GM18507 (cell line): ENCODE results near the gene PADI6.
"Not testable (repeated sequence)": the region's sequence is repeated elsewhere in the genome, so short reads cannot be mapped to it uniquely, and the experiment has no call there.

ENCODE experiments used
- DNase-seq: peaks from one replicate; pipeline ENCODE4 v3.0.0; 2011; ENCODE audit warnings: low read depth; ENCODE audit not compliant: insufficient read length; ENCODE audit errors: extremely low spot score
- FAIRE-seq: peaks from 2 replicates; lab custom pipeline; 2011; peaks lifted over from hg19 to GRCh38; lab: Jason Lieb, UNC

The PADI6 gene

GRCh38 chr1:17371896-17372295, at the start of gene PADI6:
Gene PADI6 (plus strand): TSS chr1:17372196. CDS start chr1:17372246, 50 bp downstream.
- no peak for DNase-seq
- no peak for FAIRE-seq

GRCh38 chr1:17328855-17329254, 43.1 kb upstream of the PADI6 start:
- DNase-seq (no peak), FAIRE-seq (no peak)

- no peak for FAIRE-seq
- DNase-seq = no peak
Measured at GRCh38 chr1:17329610-17330009, 42.4 kb upstream of the PADI6 start.

GRCh38 chr1:17330856-17331255, 41.1 kb upstream of the PADI6 start:
- FAIRE-seq = no peak
- DNase-seq = no peak

- FAIRE-seq (no peak), DNase-seq (no peak)
Measured at GRCh38 chr1:17333081-17333480, 38.9 kb upstream of the PADI6 start.

GRCh38 chr1:17335821-17336710, 35.9 kb upstream of the PADI6 start:
- FAIRE-seq = peak; percentile 72
- peak; percentile 23 for DNase-seq

- DNase-seq (no peak), FAIRE-seq (no peak)
Measured at GRCh38 chr1:17338706-17339493, 33.1 kb upstream of the PADI6 start.

- DNase-seq (no peak), FAIRE-seq (no peak)
Measured at GRCh38 chr1:17339521-17339920, 32.5 kb upstream of the PADI6 start.

- DNase-seq = no peak
- FAIRE-seq = no peak
Measured at GRCh38 chr1:17340358-17340757, 31.6 kb upstream of the PADI6 start.

GRCh38 chr1:17342014-17342441, 30.0 kb upstream of the PADI6 start:
- DNase-seq (no peak), FAIRE-seq (no peak)

- DNase-seq, FAIRE-seq: not testable (repeated sequence)
Measured at GRCh38 chr1:17345506-17345905, 26.5 kb upstream of the PADI6 start.

GRCh38 chr1:17346046-17346789, 25.8 kb upstream of the PADI6 start:
- FAIRE-seq (no peak), DNase-seq (no peak)

- FAIRE-seq (no peak), DNase-seq (no peak)
Measured at GRCh38 chr1:17347769-17348592, 24.0 kb upstream of the PADI6 start.

GRCh38 chr1:17348593-17349234, 23.3 kb upstream of the PADI6 start:
- FAIRE-seq (peak; percentile 84), DNase-seq (peak; percentile 51)

- no peak for DNase-seq
- FAIRE-seq = no peak
Measured at GRCh38 chr1:17350083-17350482, 21.9 kb upstream of the PADI6 start.

- no peak for FAIRE-seq
- no peak for DNase-seq
Measured at GRCh38 chr1:17350928-17351446, 21.0 kb upstream of the PADI6 start.

- DNase-seq (no peak), FAIRE-seq (no peak)
Measured at GRCh38 chr1:17351598-17352324, 20.2 kb upstream of the PADI6 start.

GRCh38 chr1:17352419-17352909, 19.5 kb upstream of the PADI6 start:
- no peak for FAIRE-seq
- no peak for DNase-seq
